Activated CD4-positive, CD25-positive, alpha-beta regulatory T cell (primary cell): ENCODE data around the gene KCTD11.
"Not testable (repeated sequence)": the region's sequence is repeated elsewhere in the genome, so short reads cannot be mapped to it uniquely, and the experiment has no call there.

Experiments used
- DNase-seq, 4 experiments: peaks; one replicate each; lab custom pipeline; 2025; lab: John Stamatoyannopoulos, UW

KCTD11 gene

GRCh38 chr17:7322520-7323194 is 29.3 kb upstream of the KCTD11 start:
- DNase-seq = no peak

GRCh38 chr17:7323731-7324437 is 28.1 kb upstream of the KCTD11 start:
- peak; percentile 34 to 52 (median 43) for DNase-seq

- no peak for DNase-seq
These were observed 27.6 kb upstream of the KCTD11 start for GRCh38 chr17:7324438-7324779.

DNA sequence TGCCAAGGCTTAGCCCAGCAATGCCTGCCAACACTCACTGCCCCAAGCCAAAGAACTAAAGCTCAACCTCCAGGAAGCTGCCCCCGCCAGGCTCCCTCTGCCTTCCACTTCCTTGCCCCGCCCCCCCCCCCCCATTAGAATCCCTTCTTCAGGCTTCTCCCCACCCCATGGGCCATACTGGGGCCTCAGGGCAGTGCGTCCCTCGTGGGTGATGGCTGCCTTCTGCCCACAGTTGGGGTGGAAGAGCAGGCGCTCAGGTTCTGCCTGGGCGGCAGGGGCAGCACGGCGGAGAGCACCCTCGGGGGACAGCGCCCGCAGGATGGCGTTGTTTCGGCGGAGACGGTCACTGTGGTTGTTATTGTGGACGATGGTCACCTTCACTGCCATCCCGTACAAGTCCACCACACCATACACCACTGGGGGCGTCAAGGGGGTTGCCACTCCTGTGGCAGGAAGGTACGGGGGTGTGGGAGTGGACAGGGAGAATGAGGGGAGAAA is 26.9 kb upstream of the KCTD11 start:
- DNase-seq = no peak

DNA sequence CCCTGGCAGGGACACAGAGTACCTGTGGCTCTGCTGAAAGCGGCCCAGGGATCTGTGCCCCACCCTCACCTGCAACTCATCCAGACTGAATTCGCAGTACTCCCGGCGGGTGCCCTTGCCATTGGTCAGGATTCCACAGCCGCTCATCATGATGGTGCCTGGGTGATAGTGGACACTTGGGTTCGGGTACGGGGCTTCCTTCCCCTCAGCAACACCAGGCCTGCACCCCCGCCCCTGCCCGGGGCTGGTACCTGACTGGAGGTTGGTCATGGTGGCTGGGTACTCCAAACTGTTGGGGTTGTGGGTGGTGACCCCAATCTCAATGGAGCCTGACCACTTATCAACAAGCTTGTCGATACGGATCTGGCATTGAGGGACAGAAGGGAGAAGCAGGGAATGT is 25.8 kb upstream of the KCTD11 start:
- DNase-seq = no peak

DNA sequence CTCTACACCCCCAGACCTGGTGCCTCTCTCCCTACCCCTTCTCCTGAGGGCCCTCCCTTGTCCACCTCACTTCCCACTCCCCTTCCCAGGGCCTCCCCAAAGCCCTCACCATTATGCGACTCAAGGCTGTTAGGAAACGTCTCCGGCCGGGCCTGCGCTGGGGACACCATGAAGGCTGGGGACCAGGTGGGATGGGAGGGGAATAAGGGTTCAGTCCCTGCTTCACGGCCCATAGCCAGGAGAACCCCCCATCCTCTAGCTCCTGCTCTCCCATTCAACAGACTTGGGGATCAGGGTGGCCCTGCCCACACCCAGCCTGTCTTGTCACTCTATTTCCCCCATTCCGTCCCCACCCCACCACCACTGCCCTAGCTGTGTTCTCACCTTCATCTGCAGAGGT is 24.9 kb upstream of the KCTD11 start:
- no peak for DNase-seq

DNA sequence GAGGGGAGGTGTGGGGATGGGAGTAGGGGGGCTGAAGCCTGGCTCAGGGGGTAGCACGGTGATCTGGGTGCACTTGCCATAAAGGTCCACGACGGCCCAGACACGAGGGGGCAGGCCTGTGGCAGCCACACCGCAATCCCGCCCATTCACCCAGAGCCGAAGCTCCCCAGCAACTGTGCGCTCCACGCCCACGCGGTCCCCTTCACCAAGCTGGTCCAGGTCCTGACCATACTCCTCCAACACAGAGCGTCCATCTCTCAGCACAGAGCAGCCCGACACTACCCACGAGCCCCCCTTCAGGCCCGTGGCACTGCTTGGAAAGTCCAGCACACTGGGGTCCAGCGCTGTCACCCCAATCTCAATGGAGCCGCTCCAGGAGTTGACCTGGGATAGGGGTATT is 24.5 kb upstream of the KCTD11 start:
- DNase-seq = no peak

GRCh38 chr17:7328009-7328408 is 24.0 kb upstream of the KCTD11 start:
- DNase-seq = no peak

GRCh38 chr17:7328840-7329373 is 23.1 kb upstream of the KCTD11 start, which contains the start of gene NEURL4:
TSS of gene NEURL4 (minus strand) at chr17:7329335. CDS start at chr17:7329312, 23 bp downstream.
- DNase-seq = no peak

GRCh38 chr17:7329374-7329996 is 22.5 kb upstream of the KCTD11 start:
- peak; percentile 88 to 96 (median 91) for DNase-seq

DNA sequence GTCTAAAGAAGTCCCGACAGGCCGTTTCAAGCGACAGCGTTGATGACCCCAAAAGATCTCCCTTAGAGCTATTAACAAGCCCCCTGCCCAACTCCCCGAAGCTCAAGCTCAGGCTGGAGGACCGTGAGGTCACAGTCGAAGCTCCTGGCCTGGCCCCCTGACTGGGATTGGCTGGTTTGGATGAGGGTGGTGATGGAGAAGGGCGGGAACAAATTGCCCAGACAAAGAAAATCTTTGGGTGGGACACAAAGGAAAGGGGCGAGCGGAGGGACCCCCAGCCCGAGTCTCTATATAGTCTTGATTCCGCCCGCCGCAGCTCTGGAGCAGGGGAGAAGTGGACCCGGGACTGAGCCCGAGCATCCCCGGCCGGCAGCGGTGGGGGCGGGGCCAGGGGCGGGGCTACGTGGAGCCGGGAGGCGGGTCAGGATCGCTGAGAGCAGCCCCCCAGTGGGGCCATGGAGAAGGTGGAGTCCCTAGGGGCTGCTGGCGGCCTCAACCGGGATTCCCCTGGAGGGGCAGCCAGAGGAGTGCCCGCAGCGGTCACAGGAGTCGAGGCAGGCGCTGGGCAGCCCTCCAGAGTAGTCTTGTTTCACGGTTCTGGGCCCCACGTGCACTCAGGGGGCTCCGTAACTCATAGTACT is 21.8 kb upstream of the KCTD11 start:
- peak; percentile 39 to 67 (median 49) for DNase-seq

DNA sequence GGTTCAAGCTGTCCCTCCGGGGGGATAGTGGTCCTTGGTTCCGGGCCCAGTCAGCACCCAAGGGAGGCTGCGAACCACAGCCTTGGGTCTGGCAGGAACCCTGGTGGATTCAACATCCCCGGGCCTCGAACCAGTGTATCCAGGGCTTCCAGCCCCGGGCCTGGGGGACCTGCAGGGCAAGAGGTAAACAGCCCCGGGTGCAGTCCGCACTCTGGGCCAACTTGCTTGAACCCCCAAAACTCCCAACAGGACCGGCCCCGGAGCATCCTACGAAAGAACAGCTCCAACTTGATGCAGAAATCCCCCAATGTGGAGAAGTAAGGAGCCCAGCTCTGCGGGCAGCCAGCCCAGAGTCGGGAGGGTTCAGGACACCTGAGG is 21.3 kb upstream of the KCTD11 start:
- DNase-seq = no peak

GRCh38 chr17:7332111-7332510 is 19.9 kb upstream of the KCTD11 start:
- DNase-seq = no peak

- not testable (repeated sequence) for DNase-seq
These were observed 19.3 kb upstream of the KCTD11 start for GRCh38 chr17:7332600-7333069.

DNA sequence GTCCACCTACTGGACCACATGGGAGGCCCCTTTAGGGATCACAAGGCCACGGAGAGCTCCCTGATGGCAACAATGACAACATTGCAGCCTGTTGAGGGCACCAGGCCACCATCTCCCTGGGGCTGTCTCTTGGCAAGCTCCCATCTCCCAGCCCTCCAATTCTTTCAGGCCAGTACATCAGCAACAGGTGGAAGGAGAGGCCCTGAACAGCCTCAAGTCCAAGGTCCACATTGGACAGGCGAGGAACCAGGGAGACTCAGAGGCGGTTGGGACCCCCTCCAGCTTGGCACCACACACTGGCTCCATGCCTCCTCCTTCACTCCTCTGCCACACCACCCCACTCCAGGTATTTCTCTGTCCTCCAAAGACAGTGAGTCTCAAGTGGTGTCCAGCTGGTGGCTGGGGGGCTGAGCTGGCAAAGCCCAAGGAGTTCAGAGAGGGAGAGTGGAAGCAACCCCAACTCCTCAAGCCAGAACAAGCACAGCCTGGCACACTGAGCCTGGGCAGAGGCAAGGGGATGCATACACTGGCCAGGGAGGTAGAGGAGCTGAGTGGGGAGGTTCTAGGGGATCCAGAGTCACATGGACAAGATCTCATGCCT is 16.9 kb upstream of the KCTD11 start:
- no peak for DNase-seq

DNA sequence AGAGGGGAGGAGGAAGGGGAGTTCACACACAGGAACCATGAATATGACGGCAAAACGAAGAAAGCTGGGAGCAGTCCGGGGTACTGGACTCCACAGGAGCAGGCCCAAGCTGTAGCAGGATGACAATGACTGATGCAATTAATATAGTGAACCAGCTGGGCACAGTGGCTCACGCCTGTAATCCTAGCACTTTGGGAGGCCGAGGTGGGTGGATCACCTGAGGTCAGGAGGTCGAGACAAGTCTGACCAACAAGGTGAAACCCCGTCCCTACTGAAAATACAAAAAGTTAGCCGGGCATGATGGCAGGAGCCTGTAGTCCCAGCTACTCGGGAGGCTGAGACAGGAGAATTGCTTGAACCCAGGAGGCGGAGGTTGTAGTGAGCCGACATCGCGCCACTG is 16.2 kb upstream of the KCTD11 start:
- DNase-seq = not testable (repeated sequence)

- peak; percentile 40 to 83 (median 66) for DNase-seq
These were observed 15.5 kb upstream of the KCTD11 start, which contains the start of gene ACAP1 for GRCh38 chr17:7336240-7337175. TSS of gene ACAP1 (plus strand) at chr17:7336529. CDS start at chr17:7336735, 206 bp downstream.

DNA sequence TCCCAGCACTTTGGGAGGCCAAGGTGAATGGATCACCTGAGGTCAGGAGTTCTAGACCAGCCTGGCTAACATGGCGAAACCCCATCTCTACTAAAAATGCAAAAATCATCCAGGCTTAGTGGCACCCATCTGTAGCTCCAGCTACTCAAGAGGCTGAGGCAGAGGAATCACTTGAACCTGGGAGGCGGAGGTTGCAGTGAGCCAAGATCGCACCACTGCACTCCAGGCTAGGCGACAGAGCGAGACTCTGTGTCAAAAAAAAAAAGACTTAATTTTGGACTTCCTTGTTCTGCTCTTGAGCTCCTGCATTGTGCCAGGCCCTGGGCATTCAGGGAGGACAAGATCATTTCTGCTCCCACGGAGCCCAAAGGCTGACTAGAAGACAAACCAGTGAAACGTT is 14.4 kb upstream of the KCTD11 start:
- DNase-seq = not testable (repeated sequence)

DNA sequence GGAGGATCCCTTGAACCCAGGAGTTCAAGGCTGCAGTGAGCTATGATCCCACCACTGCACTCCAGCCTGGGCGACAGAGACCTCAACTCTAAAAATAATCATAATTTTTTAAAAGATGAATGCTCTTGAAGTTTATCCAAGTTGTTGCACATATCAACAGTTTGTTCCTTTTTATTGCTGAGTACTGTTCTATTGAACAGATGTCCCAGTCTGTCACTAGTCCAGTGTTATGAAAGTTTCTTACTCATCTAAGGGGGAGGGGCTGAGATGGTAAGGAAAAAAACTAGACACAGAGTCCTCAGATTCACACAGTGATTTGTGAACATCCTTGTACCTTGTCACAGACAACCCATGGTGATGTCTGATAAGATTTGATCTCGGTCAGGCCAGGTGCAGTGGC is 11.8 kb upstream of the KCTD11 start:
- DNase-seq = no peak

GRCh38 chr17:7341842-7342241 is 10.1 kb upstream of the KCTD11 start:
- no peak for DNase-seq
